SK-N-MC (cell line): ENCODE results near the gene RPA3.

Experiments
- EZH2 ChIP-seq: fragments of 200-600 bp; sonication (generic); IDR thresholded peaks from one replicate; pipeline ENCODE4 v1.6.1; 2017; ENCODE audit warnings: antibody characterized with exemption
- POLR2AphosphoS5 ChIP-seq: IDR thresholded peaks from 2 replicates; pipeline ENCODE4 v1.6.1; 2012; ENCODE audit warnings: mild to moderate bottlenecking, low read depth, low read length, borderline replicate concordance

DNA sequence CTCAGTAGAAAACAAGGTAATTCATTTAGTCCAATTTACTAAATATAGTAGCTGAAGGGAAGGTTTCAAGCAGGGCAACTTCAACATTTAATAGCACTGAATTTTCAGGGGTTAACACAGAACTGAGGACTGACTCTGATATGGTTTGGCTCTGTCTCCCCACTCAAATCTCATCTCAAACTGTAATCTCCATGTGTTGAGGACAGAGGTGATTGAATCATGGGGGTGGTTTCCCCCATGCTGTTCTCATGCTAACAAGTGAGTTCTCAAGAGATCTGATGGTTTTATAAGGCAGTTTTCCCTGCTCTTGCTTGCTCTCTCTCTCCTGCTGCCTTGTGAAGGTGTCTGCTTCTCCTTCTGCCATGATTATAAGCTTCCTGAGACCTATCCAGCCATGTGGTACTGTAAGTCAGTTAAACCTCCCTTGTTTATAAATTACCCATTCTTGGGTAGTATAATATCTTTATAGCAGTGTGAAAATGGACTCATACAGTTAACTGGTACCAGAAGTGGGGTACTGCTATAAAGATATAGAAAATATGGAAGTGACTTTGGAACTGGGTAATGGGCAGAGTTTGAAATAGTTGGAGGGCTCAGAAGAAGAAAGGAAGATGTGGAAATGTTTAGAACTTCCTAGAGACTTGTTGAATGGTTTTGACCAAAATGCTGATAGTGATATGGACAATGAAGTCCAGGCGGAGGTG lies 87.6 kb downstream of the RPA3 start:
- no peak for TF ChIP-seq POLR2AphosphoS5
- TF ChIP-seq EZH2: no peak
